HG03520 (cell line): ENCODE data around the gene ALDH5A1.
"Not testable (repeated sequence)": the region's sequence is repeated elsewhere in the genome, so short reads cannot be mapped to it uniquely, and the experiment has no call there.

ENCODE experiments used
- ATAC-seq: cut with Tn5 transposase; IDR thresholded peaks from one replicate; pipeline ENCODE4 v1.9.1; 2021; ENCODE audit warnings: mild to moderate bottlenecking, moderate library complexity; ENCODE audit not compliant: unreplicated experiment

Gene ALDH5A1

GRCh38 chr6:24484657-24485323 lies 10.0 kb upstream of the ALDH5A1 start:
- no peak for ATAC-seq

GRCh38 chr6:24486065-24486464 lies 8.7 kb upstream of the ALDH5A1 start:
- no peak for ATAC-seq

- no peak for ATAC-seq
Measured at GRCh38 chr6:24489470-24489869, 5.3 kb upstream of the ALDH5A1 start, which contains the start of gene GPLD1. TSS of gene GPLD1 (minus strand) at chr6:24489578. CDS start at chr6:24489511, 67 bp downstream.

- ATAC-seq, result no peak
Measured at GRCh38 chr6:24489881-24490280, 4.9 kb upstream of the ALDH5A1 start.

GRCh38 chr6:24490948-24491347 lies 3.8 kb upstream of the ALDH5A1 start:
- ATAC-seq, result no peak

- no peak for ATAC-seq
Measured at GRCh38 chr6:24492475-24492874, 2.3 kb upstream of the ALDH5A1 start.

- no peak for ATAC-seq
Measured at GRCh38 chr6:24493945-24494820, 586 bp upstream of the ALDH5A1 start.

GRCh38 chr6:24497254-24497970 lies 2.6 kb downstream of the ALDH5A1 start:
- no peak for ATAC-seq

GRCh38 chr6:24500683-24501082 lies 5.9 kb downstream of the ALDH5A1 start:
- no peak for ATAC-seq

- no peak for ATAC-seq
Measured at GRCh38 chr6:24501374-24501773, 6.6 kb downstream of the ALDH5A1 start.

GRCh38 chr6:24501914-24502313 lies 7.1 kb downstream of the ALDH5A1 start:
- no peak for ATAC-seq

GRCh38 chr6:24504287-24504648 lies 9.5 kb downstream of the ALDH5A1 start:
- no peak for ATAC-seq

- ATAC-seq, result no peak
Measured at GRCh38 chr6:24504649-24505586, 10.1 kb downstream of the ALDH5A1 start.

GRCh38 chr6:24506814-24507520 lies 12.2 kb downstream of the ALDH5A1 start:
- no peak for ATAC-seq

- not testable (repeated sequence) for ATAC-seq
Measured at GRCh38 chr6:24511976-24512375, 17.2 kb downstream of the ALDH5A1 start.

GRCh38 chr6:24513602-24514001 lies 18.8 kb downstream of the ALDH5A1 start:
- ATAC-seq, result peak; percentile 36

GRCh38 chr6:24517659-24518543 lies 23.1 kb downstream of the ALDH5A1 start:
- ATAC-seq, result peak; percentile 65

GRCh38 chr6:24520929-24521546 lies 26.3 kb downstream of the ALDH5A1 start:
- ATAC-seq, result peak; percentile 38
